GM10248 (cell line): ENCODE measurements around the gene TNRC18.
"Not testable (repeated sequence)": the region's sequence is repeated elsewhere in the genome, so short reads cannot be mapped to it uniquely, and the experiment has no call there.

Source experiments
- CTCF ChIA-PET: fragments of 300-600 bp; sonication (Branson Sonifier 250); formaldehyde crosslinking; extraction: SDS; loops from one replicate; lab custom pipeline; 2021; ENCODE audit warnings: antibody characterized with exemption; lab: Yijun Ruan, JAX
- POLR2A ChIA-PET: fragments of 350-650 bp; sonication (Branson Sonifier 250); formaldehyde crosslinking; extraction: SDS; loops from one replicate; lab custom pipeline; 2020; ENCODE audit warnings: antibody characterized with exemption; lab: Yijun Ruan, JAX
- DNase-seq: peaks from one replicate; pipeline ENCODE4 v3.0.0; 2012; ENCODE audit errors: extremely low spot score
- CTCF ChIP-seq: IDR thresholded peaks from 2 replicates; pipeline ENCODE4 v1.5.1; 2012; ENCODE audit warnings: mild to moderate bottlenecking, low read depth; ENCODE audit errors: extremely low read depth, missing control alignments, control extremely low read depth

TNRC18 gene

GRCh38 chr7:5300366-5300765 lies 123.3 kb downstream of the TNRC18 start:
- ChIA-PET POLR2A (no interaction called here), CTCF (no interaction called here)
- TF ChIP-seq CTCF, result no peak
- no peak for DNase-seq

GRCh38 chr7:5296611-5297226 lies 126.9 kb downstream of the TNRC18 start:
- ChIA-PET CTCF (no interaction called here), POLR2A (no interaction called here)
- peak; percentile 77 for DNase-seq
- no peak for TF ChIP-seq CTCF

- DNase-seq, result no peak
- POLR2A ChIA-PET, result no interaction called here
- no peak for TF ChIP-seq CTCF
- CTCF ChIA-PET, result no interaction called here
Measured at GRCh38 chr7:5296015-5296610, 127.5 kb downstream of the TNRC18 start.

- ChIA-PET POLR2A (no interaction called here), CTCF (interaction anchor here (1.4 kb wide), 1 partner anchor 10 kb away, joined by 4 read pairs; no protein-coding TSS in a partner anchor)
- no peak for TF ChIP-seq CTCF
- DNase-seq, result no peak
Measured at GRCh38 chr7:5295039-5296014, 128.3 kb downstream of the TNRC18 start.

- ChIA-PET CTCF (interaction anchor here (1.4 kb wide), 1 partner anchor 9 kb away, joined by 4 read pairs; no protein-coding TSS in a partner anchor), POLR2A (no interaction called here)
- no peak for DNase-seq
- no peak for TF ChIP-seq CTCF
Measured at GRCh38 chr7:5294169-5294987, 129.3 kb downstream of the TNRC18 start.

- DNase-seq, POLR2A ChIA-PET, CTCF ChIA-PET: not testable (repeated sequence)
Measured at GRCh38 chr7:5291711-5292335, 131.8 kb downstream of the TNRC18 start.
